Endodermal cell (in vitro differentiated cells): ENCODE results near the gene TRUB1. TPM values are rescaled to one million over a fixed set of nuclear protein-coding genes. Genes with fewer than 3 reads are reported as not detected.

Experiments used
- DNase-seq: peaks from one replicate; pipeline ENCODE4 v3.0.0-alpha.2; 2017
- H3K27ac ChIP-seq: 2 replicates; pipeline ENCODE4 v1.5.1; 2013; ENCODE audit warnings: mild to moderate bottlenecking, low read depth, low read length, moderate library complexity
- H3K27me3 ChIP-seq: 2 replicates; pipeline ENCODE4 v1.6.1; 2013; ENCODE audit warnings: mild to moderate bottlenecking, low read length, moderate library complexity; ENCODE audit not compliant: insufficient read depth, control insufficient read depth, poor library complexity, severe bottlenecking
- H3K36me3 ChIP-seq: 2 replicates; pipeline ENCODE4 v1.7.0; 2013; ENCODE audit warnings: mild to moderate bottlenecking, low read length, moderate library complexity; ENCODE audit not compliant: control insufficient read depth, insufficient read depth
- H3K4me1 ChIP-seq: one replicate; pipeline ENCODE4 v1.7.0; 2013; ENCODE audit warnings: low read length; ENCODE audit not compliant: control insufficient read depth, insufficient read depth
- H3K4me3 ChIP-seq: 2 replicates; pipeline ENCODE4 v1.5.1; 2013; ENCODE audit warnings: mild to moderate bottlenecking, low read length, moderate library complexity
- H3K9ac ChIP-seq: 2 replicates; pipeline ENCODE4 v1.6.1; 2013; ENCODE audit warnings: mild to moderate bottlenecking, low read length, moderate library complexity; ENCODE audit not compliant: poor library complexity, severe bottlenecking; ENCODE audit errors: extremely low read depth
- H3K9me3 ChIP-seq: 2 replicates; pipeline ENCODE4 v1.6.1; 2013; ENCODE audit warnings: mild to moderate bottlenecking, low read length, moderate library complexity; ENCODE audit not compliant: control insufficient read depth
- H3K27ac Mint-ChIP-seq: 2 replicates; pipeline ENCODE4 v1.8.0; 2020; ENCODE audit warnings: mixed read lengths
- H3K27me3 Mint-ChIP-seq: 2 replicates; pipeline ENCODE4 v1.8.0; 2021; ENCODE audit warnings: mild to moderate bottlenecking, mixed read lengths; ENCODE audit not compliant: insufficient read depth
- H3K36me3 Mint-ChIP-seq: 2 replicates; pipeline ENCODE4 v1.8.0; 2020; ENCODE audit warnings: low read depth, mixed read lengths
- H3K4me1 Mint-ChIP-seq: 2 replicates; pipeline ENCODE4 v1.8.0; 2020; ENCODE audit warnings: mixed read lengths
- H3K4me3 Mint-ChIP-seq: 2 replicates; pipeline ENCODE4 v1.8.0; 2020; ENCODE audit warnings: mild to moderate bottlenecking, moderate library complexity, mixed read lengths
- H3K9me3 Mint-ChIP-seq: 2 replicates; pipeline ENCODE4 v1.8.0; 2020; ENCODE audit warnings: mild to moderate bottlenecking, mixed read lengths
- WGBS, 2 experiments: methylation state at CpG; one replicate each; pipeline versions ENCODE4 v1.1.5 to v1.1.7; 2013; ENCODE audit warnings: missing lambda C conversion rate in 2 of 2, mixed read lengths in 1 of 2; ENCODE audit not compliant: insufficient coverage in 1 of 2, insufficient read length in 1 of 2; 5-methylcytosine and 5-hydroxymethylcytosine counted together
- total RNA-seq, 2 donors: library from RNA; stranded (reverse); fragmentation: NEBNext Ultra II Directional in 1 of 2; extraction: Animal tissue kit (Norgen Biotek cat#: 25700) in 1 of 2; gene quantifications; 2 replicates in 1 of 2; 3 replicates in 1 of 2; pipeline ENCODE4 v1.2.1, GENCODE V29; 2021
- TF ChIP-seq, protein P1 (sequence below): fragments of 200-600 bp; sonication (generic); conservative IDR thresholded peaks from 2 replicates; pipeline ENCODE4 v1.5.0; 2021; ENCODE audit warnings: antibody characterized with exemption, mild to moderate bottlenecking

TRUB1 gene
- total RNA-seq, 2 donors from 2014 or later = 18.5 to 18.8 TPM

DNA sequence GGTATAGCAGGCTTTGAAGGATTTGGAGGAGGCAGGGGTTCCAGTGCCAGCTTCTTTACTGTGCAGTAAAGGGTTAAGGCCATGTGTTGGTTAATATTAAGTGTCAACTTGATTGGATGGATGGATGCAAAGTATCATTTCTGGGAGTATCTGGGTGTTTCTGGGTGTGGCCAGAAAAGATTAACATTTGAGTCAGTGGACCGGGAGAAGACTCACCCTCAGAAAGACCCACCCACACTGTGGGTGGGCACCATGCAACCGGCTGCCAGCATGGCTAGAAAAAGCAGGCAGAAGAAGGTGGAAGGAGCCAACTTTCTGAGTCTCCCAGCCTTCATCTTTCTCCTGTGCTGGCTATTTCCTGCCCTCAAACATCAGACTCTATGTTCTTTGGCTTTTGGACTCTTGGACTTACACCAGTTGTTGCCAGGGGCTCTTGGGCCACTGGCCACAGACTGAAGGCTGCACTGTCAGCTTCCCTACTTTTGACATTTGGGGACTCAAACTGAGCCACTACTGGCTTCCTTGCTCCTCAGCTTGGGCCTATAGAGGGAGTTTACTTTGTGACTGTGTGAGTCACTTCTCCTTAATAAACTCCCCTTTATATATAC is 6.8 kb upstream of the TRUB1 start:
- Mint-ChIP-seq H3K27ac (no peak overlapping the region), H3K4me3 (no peak overlapping the region), H3K4me1 (no peaks in the 10 kb centered on the region), H3K9me3 (peaks cover 11% of the 10 kb centered on the region), H3K27me3 (no peaks in the 10 kb centered on the region), H3K36me3 (no peaks in the 10 kb centered on the region)
- DNase-seq = no peak
- H3K27ac ChIP-seq = no peak overlapping the region
- TF ChIP-seq, protein P1, sequence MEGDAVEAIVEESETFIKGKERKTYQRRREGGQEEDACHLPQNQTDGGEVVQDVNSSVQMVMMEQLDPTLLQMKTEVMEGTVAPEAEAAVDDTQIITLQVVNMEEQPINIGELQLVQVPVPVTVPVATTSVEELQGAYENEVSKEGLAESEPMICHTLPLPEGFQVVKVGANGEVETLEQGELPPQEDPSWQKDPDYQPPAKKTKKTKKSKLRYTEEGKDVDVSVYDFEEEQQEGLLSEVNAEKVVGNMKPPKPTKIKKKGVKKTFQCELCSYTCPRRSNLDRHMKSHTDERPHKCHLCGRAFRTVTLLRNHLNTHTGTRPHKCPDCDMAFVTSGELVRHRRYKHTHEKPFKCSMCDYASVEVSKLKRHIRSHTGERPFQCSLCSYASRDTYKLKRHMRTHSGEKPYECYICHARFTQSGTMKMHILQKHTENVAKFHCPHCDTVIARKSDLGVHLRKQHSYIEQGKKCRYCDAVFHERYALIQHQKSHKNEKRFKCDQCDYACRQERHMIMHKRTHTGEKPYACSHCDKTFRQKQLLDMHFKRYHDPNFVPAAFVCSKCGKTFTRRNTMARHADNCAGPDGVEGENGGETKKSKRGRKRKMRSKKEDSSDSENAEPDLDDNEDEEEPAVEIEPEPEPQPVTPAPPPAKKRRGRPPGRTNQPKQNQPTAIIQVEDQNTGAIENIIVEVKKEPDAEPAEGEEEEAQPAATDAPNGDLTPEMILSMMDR = no peak
- no peaks in the 10 kb centered on the region for H3K36me3 ChIP-seq
- peaks cover 12% of the 10 kb centered on the region for H3K9me3 ChIP-seq
- no peaks in the 10 kb centered on the region for H3K27me3 ChIP-seq
- no peak overlapping the region for H3K4me3 ChIP-seq
- H3K4me1 ChIP-seq = no peaks in the 10 kb centered on the region
- WGBS, 2 experiments = 83 to 97% methylated on average over 1 to 2 of the region's 2 CpGs
- no peak overlapping the region for H3K9ac ChIP-seq

DNA sequence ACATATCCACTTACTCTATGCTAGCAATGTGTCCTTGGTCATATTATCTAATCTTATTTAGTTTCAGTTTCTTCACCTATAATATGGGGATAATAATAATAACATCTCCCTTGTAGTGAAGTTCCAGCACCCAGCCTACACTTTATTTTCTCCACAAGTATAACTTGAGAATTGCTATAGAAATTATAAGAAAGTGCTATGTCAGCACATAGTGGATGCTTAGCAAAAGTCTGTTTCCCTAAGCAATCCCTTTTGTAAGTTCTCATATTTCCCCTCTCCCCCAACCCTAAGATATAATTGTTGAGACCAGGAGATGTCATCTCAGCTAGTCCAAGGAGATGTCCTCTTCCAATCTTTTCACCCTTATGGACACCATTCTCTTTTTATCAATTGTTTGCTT is 5.8 kb upstream of the TRUB1 start:
- peaks cover 12% of the 10 kb centered on the region for H3K9me3 ChIP-seq
- no peak overlapping the region for H3K9ac ChIP-seq
- DNase-seq = no peak
- no peak overlapping the region for H3K4me3 ChIP-seq
- Mint-ChIP-seq H3K4me1 (no peaks in the 10 kb centered on the region), H3K36me3 (no peaks in the 10 kb centered on the region), H3K9me3 (peaks cover 11% of the 10 kb centered on the region), H3K4me3 (no peak overlapping the region), H3K27ac (no peak overlapping the region), H3K27me3 (no peaks in the 10 kb centered on the region)
- TF ChIP-seq, protein P1 = no peak
- H3K27ac ChIP-seq = no peak overlapping the region
- H3K36me3 ChIP-seq = no peaks in the 10 kb centered on the region
- H3K4me1 ChIP-seq = no peaks in the 10 kb centered on the region
- no peaks in the 10 kb centered on the region for H3K27me3 ChIP-seq

DNA sequence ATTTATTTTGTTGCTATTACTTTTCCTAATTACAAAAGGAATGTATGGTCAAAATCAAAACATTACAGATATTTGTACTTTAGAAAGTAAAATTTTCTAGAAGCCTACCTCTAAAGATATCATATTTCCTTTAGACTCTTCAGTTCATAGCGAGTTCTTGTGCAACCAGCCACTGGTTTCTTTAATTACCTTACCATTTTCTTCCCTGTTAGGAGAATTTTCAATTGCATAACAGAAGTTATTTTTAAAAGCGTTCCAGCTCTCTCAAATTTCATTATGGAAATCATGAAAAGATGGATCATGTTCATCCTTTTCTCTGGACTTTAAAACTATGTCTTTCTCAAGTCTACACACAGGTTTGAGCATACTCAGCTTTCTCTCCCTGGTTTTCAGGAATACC is 5.0 kb upstream of the TRUB1 start:
- H3K27ac ChIP-seq = no peak overlapping the region
- Mint-ChIP-seq H3K27me3 (no peaks in the 10 kb centered on the region), H3K4me1 (no peaks in the 10 kb centered on the region), H3K27ac (no peak overlapping the region), H3K36me3 (no peaks in the 10 kb centered on the region), H3K9me3 (peaks cover 11% of the 10 kb centered on the region), H3K4me3 (no peak overlapping the region)
- H3K9ac ChIP-seq = no peak overlapping the region
- H3K4me1 ChIP-seq = no peaks in the 10 kb centered on the region
- no peak overlapping the region for H3K4me3 ChIP-seq
- no peaks in the 10 kb centered on the region for H3K36me3 ChIP-seq
- TF ChIP-seq, protein P1 = no peak
- no peaks in the 10 kb centered on the region for H3K27me3 ChIP-seq
- 79 to 100% methylated on average over 2 of the region's 2 CpGs for WGBS, 2 experiments
- no peak for DNase-seq
- H3K9me3 ChIP-seq = peaks cover 12% of the 10 kb centered on the region
